K562 (cell line): Measurements from ENCODE around the gene LTBP4. TPM values are rescaled to one million over a fixed set of nuclear protein-coding genes. Genes with fewer than 3 reads are reported as not detected.

Experiments
- ATAC-seq: fragments of 200-7000 bp; cut with Tn5 transposase; 3 replicates; pipeline ENCODE4 v1.9.1; 2020; ENCODE audit warnings: moderate library complexity
- BruUV-seq: library from RNA; stranded (reverse); fragments of 400-500 nt; replicated peaks from 2 replicates; lab custom pipeline; 2021; lab: Mats Ljungman, UMichigan
- CTCF ChIA-PET: fragments of 300-600 bp; formaldehyde crosslinking; extraction: SDS; loops from one replicate; lab custom pipeline; 2021; ENCODE audit warnings: low intra/inter-chr PET ratio; lab: Yijun Ruan, JAX
- POLR2A ChIA-PET: fragments of 300-600, 350-650 bp; sonication (Branson Sonifier 250); formaldehyde crosslinking; extraction: SDS; loops from one replicate; lab custom pipeline; 2021; ENCODE audit warnings: antibody characterized with exemption, inconsistent platforms; lab: Yijun Ruan, JAX
- DNase-seq, 4 experiments: peaks; one replicate each; pipeline versions ENCODE4 v3.0.0 to v3.0.0-alpha.2; 2011 to 2018; ENCODE audit warnings: low spot score in 3 of 4, mixed read lengths in 3 of 4; ENCODE audit errors: extremely low read depth in 1 of 4
- FAIRE-seq: peaks from 2 replicates; lab custom pipeline; 2011; peaks lifted over from hg19 to GRCh38; lab: Jason Lieb, UNC
- H2AFZ ChIP-seq: 2 replicates; pipeline ENCODE4 v1.6.0; 2011; ENCODE audit warnings: low read depth, low read length, control low read depth, inconsistent platforms
- H3K27ac ChIP-seq: fragments of 200-600 bp; 3 replicates; pipeline ENCODE4 v1.8.0; 2011; ENCODE audit warnings: low read depth, mild to moderate bottlenecking, control low read depth, inconsistent platforms, low read length, moderate library complexity, mixed read lengths; ENCODE audit errors: extremely low read depth
- H3K27me3 ChIP-seq, 2 experiments: fragments of 300-600 bp in 1 of 2; 2 replicates in 1 of 2; 3 replicates in 1 of 2; pipeline versions ENCODE4 v1.6.0 to v1.8.0; 2011; ENCODE audit warnings: inconsistent platforms in 2 of 2, low read length in 2 of 2, mild to moderate bottlenecking in 1 of 2, mixed read lengths in 1 of 2, moderate library complexity in 1 of 2; ENCODE audit not compliant: control insufficient read depth in 2 of 2, insufficient read depth in 2 of 2
- H3K36me3 ChIP-seq: fragments of 300-600 bp; 3 replicates; pipeline ENCODE4 v1.8.0; 2011; ENCODE audit warnings: mild to moderate bottlenecking, low read length, inconsistent platforms; ENCODE audit not compliant: control insufficient read depth, insufficient read depth
- H3K4me1 ChIP-seq, 2 experiments: fragments of 200-600 bp in 1 of 2; replicated peaks in 1 of 2; 2 replicates in 1 of 2; 3 replicates in 1 of 2; pipeline versions ENCODE4 v1.5.1 to v1.8.0; 2011; ENCODE audit warnings: inconsistent platforms in 2 of 2, low read length in 2 of 2, mild to moderate bottlenecking in 1 of 2, mixed read lengths in 1 of 2, moderate library complexity in 1 of 2; ENCODE audit not compliant: control insufficient read depth in 2 of 2, insufficient read depth in 2 of 2
- H3K4me2 ChIP-seq: 2 replicates; pipeline ENCODE4 v1.6.1; 2011; ENCODE audit warnings: low read length, control low read depth, inconsistent platforms, mixed read lengths; ENCODE audit not compliant: insufficient read depth
- H3K4me3 ChIP-seq: fragments of 200-600 bp; sonication (generic), shearing (Covaris generic); 2 replicates; pipeline ENCODE4 v1.5.1; 2016; ENCODE audit warnings: control low read depth, inconsistent platforms
- H3K79me2 ChIP-seq: fragments of 200-600 bp; 3 replicates; pipeline ENCODE4 v1.8.0; 2011; ENCODE audit warnings: low read length, inconsistent platforms; ENCODE audit not compliant: control insufficient read depth, insufficient read depth
- H3K9ac ChIP-seq, 2 experiments: 2 replicates each; pipeline versions ENCODE4 v1.6.0 to v1.6.1; 2011; ENCODE audit warnings: low read depth in 2 of 2, low read length in 2 of 2, control low read depth in 1 of 2, inconsistent platforms in 1 of 2, mild to moderate bottlenecking in 1 of 2, mixed read lengths in 1 of 2; ENCODE audit not compliant: insufficient read depth in 1 of 2
- H3K9me1 ChIP-seq: one replicate; pipeline ENCODE4 v1.6.0; 2011; ENCODE audit warnings: inconsistent platforms, mild to moderate bottlenecking, low read length, moderate library complexity; ENCODE audit not compliant: control insufficient read depth, insufficient read depth
- H3K9me3 ChIP-seq: replicated peaks from 2 replicates; pipeline ENCODE4 v1.5.1; 2011; ENCODE audit warnings: low read depth, low read length, inconsistent platforms; ENCODE audit not compliant: control insufficient read depth, insufficient read depth
- H4K20me1 ChIP-seq: replicated peaks from 2 replicates; pipeline ENCODE4 v1.6.1; 2011; ENCODE audit warnings: low read length, inconsistent platforms, mixed read lengths; ENCODE audit not compliant: control insufficient read depth, insufficient read depth
- ARID4B ChIP-seq: sonication (generic); formaldehyde crosslinking; IDR thresholded peaks from 2 replicates; pipeline ENCODE4 v1.8.0; 2022; ENCODE audit warnings: mild to moderate bottlenecking, missing genetic modification reagents
- CBFB ChIP-seq: sonication (generic); formaldehyde crosslinking; IDR thresholded peaks from 2 replicates; pipeline ENCODE4 v1.4.0; 2020; ENCODE audit warnings: mild to moderate bottlenecking, missing genetic modification reagents
- CBX5 ChIP-seq: IDR thresholded peaks from 2 replicates; pipeline ENCODE4 v1.6.1; 2014; ENCODE audit warnings: low read depth, borderline replicate concordance
- COPS2 ChIP-seq: fragments of 450-650 bp; conservative IDR thresholded peaks from 2 replicates; pipeline ENCODE4 v1.6.1; 2016; ENCODE audit warnings: mild to moderate bottlenecking, moderate library complexity
- DIDO1 ChIP-seq: fragments of 450-650 bp; IDR thresholded peaks from 2 replicates; pipeline ENCODE4 v1.6.1; 2016; ENCODE audit warnings: low read depth, missing biosample characterization, missing genetic modification characterization
- DPF2 ChIP-seq: fragments of 450-650 bp; IDR thresholded peaks from 2 replicates; pipeline ENCODE4 v1.6.1; 2016
- FOSL1 ChIP-seq: fragments of 200-800 bp; sonication (Bioruptor generic); conservative IDR thresholded peaks from 2 replicates; pipeline ENCODE4 v1.6.1; 2016; ENCODE audit warnings: missing genetic modification characterization, missing compliant biosample characterization
- HOXB6 ChIP-seq: fragments of 250-450 bp; sonication (Bioruptor Pico); IDR thresholded peaks from 2 replicates; pipeline ENCODE4 v1.5.1; 2022; ENCODE audit warnings: mild to moderate bottlenecking, borderline replicate concordance
- PURB ChIP-seq: sonication (generic); formaldehyde crosslinking; IDR thresholded peaks from 2 replicates; pipeline ENCODE4 v1.9.0; 2021; ENCODE audit warnings: low read depth, mild to moderate bottlenecking, missing genetic modification reagents
- SAP30 ChIP-seq: fragments of 200-600 bp; sonication (generic); IDR thresholded peaks from 2 replicates; pipeline ENCODE4 v1.6.1; 2012; ENCODE audit warnings: borderline replicate concordance, low read depth, mild to moderate bottlenecking, moderate library complexity, low read length, control low read depth, inconsistent platforms; ENCODE audit not compliant: insufficient read depth, poor library complexity, severe bottlenecking
- USF2 ChIP-seq: sonication (generic); formaldehyde crosslinking; IDR thresholded peaks from 2 replicates; pipeline ENCODE4 v1.5.0; 2020; ENCODE audit warnings: missing genetic modification reagents
- ZNF707 ChIP-seq: fragments of 250-450 bp; sonication (Bioruptor Pico); conservative IDR thresholded peaks from 2 replicates; pipeline ENCODE4 v1.8.0; 2022; ENCODE audit warnings: inconsistent platforms, mild to moderate bottlenecking, moderate library complexity
- WGBS: fragments of 100-300 bp; shearing (Covaris generic); methylation state at CpG from one replicate; pipeline ENCODE4 v1.1.6; 2016; ENCODE audit warnings: low coverage, mixed read lengths; ENCODE audit not compliant: insufficient coverage; ENCODE audit errors: missing lambda C conversion rate; 5-methylcytosine and 5-hydroxymethylcytosine counted together
- in situ Hi-C: fragments of 300-500 bp; cut with MboI; formaldehyde crosslinking; loops from 4 replicates; pipeline ENCODE4 v1.15.0; 2018; ENCODE audit warnings: inconsistent platforms, mixed read lengths
- intact Hi-C: fragments of 100-400 bp; cut with micrococcal nuclease; formaldehyde crosslinking; loops from 2 replicates; pipeline ENCODE4 v1.14.2; 2022
- polyA plus RNA-seq, 8 experiments: library from polyadenylated mRNA; depleted of rRNA in 4 of 8; stranded (reverse) in 5 of 8; unstranded in 3 of 8; fragments of >200 nt; fragmentation: Nextera tagmentation in 2 of 8; fragmentation: Illumina TruSeq in 1 of 8; extraction: Ambion mirVana in 2 of 8; extraction: Trizol in 1 of 8; gene quantifications; 2 replicates each; pipeline versions ENCODE4 v1.2.1 to v1.2.3, GENCODE V29; 2011 to 2014; ENCODE audit warnings: inconsistent platforms in 1 of 8, missing spikeins in 1 of 8
- total RNA-seq, 7 experiments: library from RNA; depleted of rRNA in 6 of 7; stranded (reverse); fragments of >200 nt in 6 of 7; fragmentation: Illumina TruSeq in 2 of 7; extraction: Trizol in 2 of 7; gene quantifications; 2 replicates each; pipeline versions ENCODE4 v1.2.1 to v1.2.3, GENCODE V29; 2011 to 2021; ENCODE audit warnings: low replicate concordance in 1 of 7

LTBP4 gene
- total and polyA plus RNA-seq, 9 of the 15 experiments (the other 6 are each of a cell fraction or from before 2014, with no cell fraction given) = 0.35 to 160 (median 31.6) TPM

GRCh38 chr19:40596608-40597328 lies 4.4 kb upstream of the LTBP4 start (continued):
- TF ChIP-seq ARID4B (CRISPR knock-in tag) (peak; percentile 32; the same call in 1 of the 2 replicates), DIDO1 (tag) (0 out of 2 replicates have a peak, but pooled peaks have one; percentile 23), CBFB (CRISPR knock-in tag) (no peak)
- TF ChIP-seq, all 486 proteins: peak for 50

- Histone ChIP-seq H3K27me3 (no peaks in the 10 kb centered on the region), H4K20me1 (peaks cover 6% of the 10 kb centered on the region; the same call in 1 of the 2 replicates), H3K4me2 (peak overlapping the region; percentile 76), H3K9me1 (peaks cover 4% of the 10 kb centered on the region), H3K4me1 (peaks cover 36 to 74% of the 10 kb centered on the region in 2 experiments), H3K36me3 (peaks cover 7% of the 10 kb centered on the region; the same call in 1 of the 3 replicates), H3K27ac (peak overlapping the region; percentile 53; the same call in 2 of the 3 replicates), H3K9me3 (no peaks in the 10 kb centered on the region), H3K4me3 (peak overlapping the region; percentile 50), H3K9ac (peak overlapping the region; percentile 52 to 84), H3K79me2 (peaks cover 17% of the 10 kb centered on the region), H2AFZ (peak overlapping the region; percentile 50)
- FAIRE-seq (no peak), ATAC-seq (no peak), DNase-seq (no peak)
- POLR2A ChIA-PET = interaction anchor here (0.7 kb wide), 1 partner anchor 1257 kb away, joined by 3 read pairs; no protein-coding TSS in a partner anchor
- BruUV-seq = no TSS peak
- intact Hi-C loops (no loop called here), in situ Hi-C loops (no loop called here)
- CTCF ChIA-PET = interaction anchor here (0.7 to 2.3 kb wide), 3 partner anchors 48 to 133 kb away, joined by 3 to 7 read pairs (median 7); no protein-coding TSS in a partner anchor
- WGBS = 9% methylated on average over 13 of the region's 18 CpGs
- TF ChIP-seq COPS2 (no peak), DPF2 (no peak), ZNF707 (CRISPR knock-in tag) (no peak), PURB (CRISPR knock-in tag) (no peak), HOXB6 (CRISPR knock-in tag) (no peak), SAP30 (peak; percentile 6), CBX5 (no peak), USF2 (CRISPR knock-in tag) (no peak), FOSL1 (tag) (no peak)
Observed at GRCh38 chr19:40597329-40597838, 3.8 kb upstream of the LTBP4 start.
